GM21786 (cell line): ENCODE data around the gene ZFYVE9.
"Not testable (repeated sequence)": the region's sequence is repeated elsewhere in the genome, so short reads cannot be mapped to it uniquely, and the experiment has no call there.

Source experiments
- ATAC-seq: cut with Tn5 transposase; IDR thresholded peaks from one replicate; pipeline ENCODE4 v1.9.1; 2021; ENCODE audit not compliant: unreplicated experiment

The ZFYVE9 gene

DNA sequence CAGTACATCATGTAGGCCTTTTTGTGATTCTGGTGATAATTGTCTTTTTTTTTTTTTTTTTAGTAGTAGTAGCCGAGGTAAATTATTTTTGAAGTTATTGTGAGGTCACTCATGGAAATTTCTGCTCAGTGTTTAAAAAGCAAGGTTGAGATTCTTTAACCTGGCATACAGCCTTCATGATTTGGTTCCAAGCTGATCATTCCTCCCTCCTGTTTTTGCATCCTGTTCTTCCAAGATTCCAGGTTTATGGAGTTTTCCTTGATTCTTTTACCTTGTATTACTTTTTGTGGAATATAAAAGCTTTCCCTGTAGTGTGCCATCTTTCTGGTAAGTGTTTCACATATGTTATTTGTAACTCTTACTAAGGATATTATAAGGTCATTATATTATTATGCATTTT lies 9.1 kb downstream of the ZFYVE9 start:
- ATAC-seq = no peak

DNA sequence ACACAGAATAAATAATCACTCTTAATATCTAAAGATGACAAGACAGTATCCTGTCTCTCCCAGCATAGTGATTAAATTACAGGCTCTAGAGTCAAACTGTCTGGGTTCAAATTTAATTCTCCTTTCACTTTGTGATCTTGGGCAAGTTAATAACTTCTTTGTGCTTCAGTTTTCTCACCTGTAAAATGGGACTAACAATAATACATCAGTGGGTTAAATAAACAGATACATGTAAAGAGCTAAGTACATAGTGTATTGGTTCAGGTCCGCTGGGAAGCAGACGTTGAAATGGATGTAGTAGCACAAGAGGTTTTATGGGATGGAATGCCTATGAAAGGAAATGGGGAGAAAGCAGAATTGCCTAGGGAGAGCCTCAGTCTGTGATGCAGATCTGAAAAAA lies 10.7 kb downstream of the ZFYVE9 start:
- no peak for ATAC-seq

DNA sequence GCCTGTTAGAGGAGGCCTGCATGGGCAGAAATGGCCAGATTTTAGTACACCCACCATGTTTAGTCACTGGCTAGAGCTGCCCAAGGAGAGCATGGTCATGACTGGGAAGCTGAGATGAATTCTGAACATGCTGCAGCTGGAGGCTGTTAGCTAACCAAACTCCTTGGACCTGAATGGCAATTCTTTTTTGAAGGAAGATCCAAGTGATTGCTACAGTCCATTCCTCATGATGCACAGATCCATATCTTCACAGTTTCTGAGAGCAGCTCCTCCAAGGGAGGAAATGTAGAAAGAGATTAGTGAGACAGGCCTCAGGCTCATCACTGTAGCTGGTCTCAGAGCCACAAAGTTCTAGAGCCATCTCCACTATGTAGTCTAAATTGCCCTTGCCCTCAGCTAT lies 11.1 kb downstream of the ZFYVE9 start:
- ATAC-seq = no peak

DNA sequence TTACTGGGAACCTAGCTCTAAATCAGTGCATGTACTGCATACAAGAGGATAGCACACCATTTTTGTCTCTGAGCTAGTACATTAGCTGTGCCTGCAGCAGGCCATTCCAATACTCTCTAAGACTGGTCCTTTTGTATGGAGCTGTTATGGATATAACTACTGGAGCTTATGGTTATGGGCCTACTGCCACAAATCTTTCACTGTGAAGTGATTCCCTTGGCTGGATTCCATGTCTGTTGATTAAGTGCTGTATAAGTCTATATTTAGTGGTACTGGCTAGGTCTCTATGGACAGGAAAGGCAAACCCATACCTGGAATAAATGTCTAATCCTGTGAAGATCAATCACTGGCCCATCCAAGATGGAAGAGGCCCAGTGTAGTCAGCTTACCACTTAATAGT lies 12.0 kb downstream of the ZFYVE9 start:
- no peak for ATAC-seq

DNA sequence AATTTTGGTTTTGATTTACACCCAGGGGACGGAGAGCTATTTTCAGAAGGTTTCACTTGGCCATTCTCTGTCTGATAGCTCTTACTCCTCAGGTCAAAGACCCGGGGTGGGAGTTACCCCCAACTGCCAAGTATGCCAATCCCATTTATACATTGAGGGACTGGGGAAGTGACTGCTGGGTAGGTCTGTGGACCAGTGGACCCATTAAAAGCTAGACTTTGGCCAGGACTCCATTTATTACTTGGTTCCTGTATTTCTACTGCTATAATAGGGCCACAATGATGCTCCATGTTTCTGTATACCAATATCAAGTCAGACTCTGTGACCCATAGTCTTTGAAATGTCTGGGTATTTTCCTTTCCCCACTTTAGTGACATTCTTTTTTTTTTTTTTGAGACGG lies 14.6 kb downstream of the ZFYVE9 start:
- ATAC-seq = no peak

DNA sequence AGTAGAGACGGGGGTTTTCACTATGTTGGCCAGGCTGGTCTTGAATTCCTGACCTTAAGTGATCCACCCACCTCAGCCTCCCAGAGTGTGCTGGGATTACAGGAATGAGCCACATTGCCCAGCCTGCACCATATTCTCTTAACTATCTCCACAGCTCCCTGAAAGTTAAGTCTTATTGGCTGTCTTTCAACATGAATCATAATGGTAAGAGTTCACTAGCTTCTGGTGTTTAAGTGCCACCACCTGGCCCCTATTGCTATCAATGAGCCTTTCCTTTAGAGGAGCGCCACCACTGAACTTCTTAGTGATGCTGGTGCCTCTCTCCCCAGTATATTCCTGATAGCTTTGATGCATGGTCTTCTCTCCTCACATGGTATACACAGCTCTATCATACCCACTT lies 15.7 kb downstream of the ZFYVE9 start:
- ATAC-seq = no peak

DNA sequence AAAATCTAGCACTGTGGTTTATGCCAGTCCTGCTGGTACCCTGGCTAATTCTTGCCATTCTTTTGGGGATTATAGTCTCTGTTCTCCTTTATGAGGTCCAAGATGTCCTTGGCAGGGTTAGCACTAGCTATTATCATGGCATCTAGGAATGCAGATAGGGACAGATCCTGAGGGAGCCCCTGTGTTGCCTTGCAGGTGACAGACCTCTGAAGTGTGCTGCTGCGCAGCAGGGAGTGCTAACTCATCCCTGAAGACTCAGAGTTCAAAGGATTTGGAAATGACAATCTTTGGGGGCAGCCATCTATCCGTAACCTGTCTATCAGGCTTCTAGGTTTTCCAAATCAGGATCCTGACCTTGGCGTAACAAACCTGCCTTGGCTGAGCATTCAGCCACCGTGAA lies 16.3 kb downstream of the ZFYVE9 start:
- no peak for ATAC-seq

DNA sequence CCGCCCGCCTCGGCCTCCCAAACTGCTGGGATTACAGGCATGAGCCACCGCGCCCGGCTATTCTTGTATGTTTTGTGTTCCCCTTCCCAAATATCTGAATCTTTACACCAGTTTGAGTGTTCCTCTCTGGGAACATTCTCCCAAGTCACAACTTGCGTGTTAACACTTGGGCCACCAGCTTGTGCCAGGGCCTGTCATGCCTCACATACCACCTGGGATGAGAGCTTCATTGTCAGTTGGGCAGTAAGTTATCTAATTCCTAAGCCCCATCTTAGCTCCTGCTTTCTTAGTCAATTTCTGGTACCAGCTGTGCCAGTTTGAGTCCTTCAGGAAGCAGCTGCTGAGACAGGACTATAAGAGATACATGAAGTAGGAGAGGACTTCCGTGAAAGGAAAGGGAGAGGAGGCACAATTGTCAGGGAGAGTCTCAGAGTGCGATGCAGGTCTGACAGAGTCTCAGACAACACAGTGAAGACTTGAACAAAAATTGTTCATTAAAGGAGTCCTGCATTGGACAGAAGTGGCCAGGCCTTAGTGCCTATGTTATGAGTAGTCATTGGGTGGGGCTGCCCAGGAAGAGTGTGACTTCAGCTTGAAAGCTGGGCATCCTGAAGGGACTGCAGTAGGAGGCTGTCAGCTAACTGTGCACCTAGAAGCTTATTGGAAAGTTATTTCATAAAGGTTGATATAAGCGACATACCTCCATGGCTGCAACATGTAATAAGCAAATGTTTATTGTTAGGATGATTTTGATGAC lies 17.3 kb downstream of the ZFYVE9 start:
- no peak for ATAC-seq

DNA sequence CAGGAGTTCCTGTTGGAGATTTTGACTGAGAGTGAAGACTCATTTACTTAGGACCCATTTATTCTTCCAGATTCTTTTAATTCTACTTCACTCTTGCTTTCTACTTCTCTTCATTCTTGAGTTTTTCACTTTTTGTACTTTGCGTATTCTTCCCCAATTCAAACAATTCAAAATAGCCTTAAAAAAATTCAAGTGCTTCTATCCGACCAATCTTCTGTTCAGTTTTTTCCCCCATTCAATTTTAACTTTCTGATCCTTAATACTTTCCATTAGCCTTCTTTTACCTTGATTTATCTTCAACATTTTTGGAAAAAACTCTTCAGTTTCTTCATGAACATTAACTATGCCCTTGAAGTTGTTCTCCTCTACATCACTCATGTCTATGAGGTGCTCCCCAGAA lies 21.1 kb downstream of the ZFYVE9 start:
- no peak for ATAC-seq

DNA sequence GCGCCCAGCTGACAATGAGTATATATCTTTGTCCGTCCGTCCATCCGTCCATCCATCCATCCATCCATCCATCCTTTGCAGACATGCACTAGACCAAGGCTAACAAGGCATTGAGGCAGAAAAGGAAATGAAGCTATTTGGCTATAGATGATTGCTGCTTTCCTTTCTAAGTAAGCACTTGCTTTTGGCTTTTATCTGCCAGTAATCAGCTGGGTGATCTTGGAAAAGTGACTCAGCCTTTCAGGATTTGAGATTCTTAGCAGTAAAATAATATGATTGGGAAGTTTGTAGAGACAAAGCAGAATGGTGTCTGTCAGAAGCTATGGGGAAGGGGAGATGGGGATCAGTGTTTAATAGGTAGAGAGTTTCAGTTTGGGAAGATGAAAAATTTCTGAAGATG lies 22.7 kb downstream of the ZFYVE9 start:
- no peak for ATAC-seq

DNA sequence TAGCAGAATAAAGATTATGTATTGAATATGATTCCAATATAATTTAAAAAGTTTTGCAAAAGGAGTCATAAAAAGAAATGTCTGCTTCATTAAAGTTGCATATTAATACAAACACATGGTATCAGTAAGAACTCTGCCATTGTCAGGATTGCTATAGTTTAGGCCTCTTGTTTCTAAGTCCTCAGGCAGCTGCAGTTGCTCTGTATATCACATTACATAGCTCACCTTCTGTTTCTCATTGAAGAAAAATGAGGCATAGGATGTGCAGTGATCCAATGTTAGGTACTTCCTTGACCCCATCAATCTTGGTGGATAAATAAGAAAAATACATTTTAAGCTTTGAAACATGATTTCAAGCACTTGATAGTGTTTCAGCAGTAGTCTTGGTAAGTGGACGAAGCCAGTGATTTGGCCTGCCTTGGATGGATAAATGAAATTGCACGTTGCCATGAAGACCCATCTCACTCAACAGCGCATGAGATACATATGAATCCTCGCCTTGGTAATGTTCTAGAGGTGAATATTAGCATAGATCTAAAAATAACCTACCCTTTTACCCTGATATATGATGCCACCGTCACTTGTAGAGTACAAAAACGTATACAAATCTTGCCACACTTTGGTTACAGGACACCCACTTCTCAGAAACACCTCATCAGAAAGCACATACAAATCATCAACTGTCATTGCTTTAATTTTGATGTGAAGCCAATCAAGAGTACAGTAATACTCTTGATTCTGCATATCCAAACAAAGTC lies 25.3 kb downstream of the ZFYVE9 start:
- ATAC-seq = no peak

DNA sequence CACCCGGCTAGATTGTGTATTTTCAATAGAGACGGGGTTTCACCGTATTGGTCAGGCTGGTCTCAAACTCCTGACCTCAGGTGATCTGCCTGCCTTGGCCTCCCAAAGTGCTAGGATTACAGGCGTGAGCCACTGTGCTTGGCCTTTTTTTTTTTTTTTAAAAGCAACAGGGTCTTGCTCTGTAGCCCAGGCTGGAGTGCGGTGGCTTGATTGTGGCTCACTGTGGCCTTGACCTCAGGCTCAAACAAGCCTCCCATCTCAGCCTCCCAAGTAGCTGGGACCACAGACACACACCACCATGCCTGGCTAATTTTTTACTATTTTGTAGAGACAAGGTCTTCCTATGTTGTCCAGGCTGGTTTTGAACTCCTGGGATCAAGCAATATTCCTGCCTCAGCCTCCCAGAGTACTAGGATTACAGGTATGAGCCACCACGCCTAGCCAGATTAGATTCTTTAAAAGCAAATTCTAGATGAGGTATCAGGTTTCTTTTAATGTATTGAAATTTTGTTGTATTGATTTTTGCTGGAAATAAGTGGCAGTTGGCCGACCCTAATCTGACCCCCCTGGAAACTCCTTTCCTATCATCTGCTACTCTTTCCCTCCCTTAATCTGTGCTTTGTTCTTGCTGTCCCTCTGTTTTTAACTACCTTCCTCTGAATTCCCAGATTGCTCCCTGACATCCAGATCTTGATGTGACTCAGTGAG lies 26.6 kb downstream of the ZFYVE9 start:
- ATAC-seq = no peak

DNA sequence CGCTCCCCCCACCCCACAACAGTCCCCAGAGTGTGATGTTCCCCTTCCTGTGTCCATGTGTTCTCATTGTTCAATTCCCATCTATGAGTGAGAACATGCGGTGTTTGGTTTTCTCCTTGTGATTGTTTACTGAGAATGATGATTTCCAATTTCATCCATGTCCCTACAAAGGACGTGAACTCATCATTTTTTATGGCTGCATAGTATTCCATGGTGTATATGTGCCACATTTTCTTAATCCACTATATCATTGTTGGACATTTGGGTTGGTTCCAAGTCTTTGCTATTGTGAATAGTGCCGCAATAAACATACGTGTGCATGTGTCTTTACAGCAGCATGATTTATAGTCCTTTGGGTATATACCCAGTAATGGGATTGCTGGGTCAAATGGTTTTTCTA lies 29.3 kb downstream of the ZFYVE9 start:
- ATAC-seq = not testable (repeated sequence)

DNA sequence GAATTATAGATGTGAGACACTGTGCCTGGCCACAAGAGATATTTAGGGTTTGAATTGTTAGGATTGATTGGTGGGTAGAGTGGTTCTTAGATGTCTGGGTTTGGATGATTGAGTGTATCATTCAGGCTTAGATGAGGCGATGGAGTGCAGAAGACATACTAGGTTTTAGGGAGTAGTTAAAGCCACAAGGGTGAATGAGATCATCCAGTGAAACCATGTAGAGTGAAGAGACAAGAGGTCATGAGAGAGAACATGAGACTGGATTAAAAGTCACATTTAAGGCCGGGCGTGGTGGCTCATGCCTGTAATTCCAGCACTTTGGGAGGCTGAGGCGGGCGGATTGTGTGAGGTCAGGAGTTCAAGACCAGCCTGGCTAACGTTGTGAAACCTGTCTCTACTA lies 37.2 kb downstream of the ZFYVE9 start:
- ATAC-seq = no peak

DNA sequence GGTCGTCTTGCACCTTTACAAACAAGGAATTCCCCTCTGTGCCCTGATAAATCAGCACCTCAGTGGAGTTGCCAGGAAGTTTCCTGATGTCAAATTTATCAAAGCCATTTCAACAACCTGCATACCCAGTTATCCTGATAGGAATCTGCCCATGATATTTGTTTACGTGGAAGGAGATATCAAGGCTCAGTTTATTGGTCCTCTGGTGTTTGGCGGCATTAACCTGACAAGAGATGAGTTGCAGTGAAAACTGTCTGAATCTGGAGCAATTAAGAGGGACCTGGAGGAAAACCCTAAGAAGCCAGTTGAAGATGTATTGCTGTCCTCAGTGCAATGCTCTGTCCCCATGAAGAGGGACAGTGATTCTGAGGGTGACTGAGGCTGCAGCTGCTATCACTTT lies 38.3 kb downstream of the ZFYVE9 start:
- ATAC-seq = no peak

DNA sequence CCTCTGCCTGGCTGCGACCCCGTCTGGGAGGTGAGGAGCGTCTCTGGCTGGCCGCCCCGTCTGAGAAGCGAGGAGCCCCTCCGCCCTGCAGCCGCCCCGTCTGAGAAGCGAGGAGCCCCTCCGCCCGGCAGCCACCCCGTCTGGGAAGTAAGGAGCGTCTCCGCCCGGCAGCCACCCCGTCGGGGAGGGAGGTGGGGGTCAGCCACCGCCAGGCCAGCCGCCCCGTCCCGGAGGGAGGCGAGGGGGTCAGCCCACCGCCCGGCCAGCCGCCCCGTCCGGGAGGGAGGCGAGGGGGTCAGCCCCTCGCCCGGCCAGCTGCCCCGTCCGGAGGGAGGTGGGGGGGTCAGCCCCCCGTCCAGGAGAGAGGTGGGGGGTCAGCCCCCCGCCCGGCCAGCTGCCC lies 39.9 kb downstream of the ZFYVE9 start:
- not testable (repeated sequence) for ATAC-seq

DNA sequence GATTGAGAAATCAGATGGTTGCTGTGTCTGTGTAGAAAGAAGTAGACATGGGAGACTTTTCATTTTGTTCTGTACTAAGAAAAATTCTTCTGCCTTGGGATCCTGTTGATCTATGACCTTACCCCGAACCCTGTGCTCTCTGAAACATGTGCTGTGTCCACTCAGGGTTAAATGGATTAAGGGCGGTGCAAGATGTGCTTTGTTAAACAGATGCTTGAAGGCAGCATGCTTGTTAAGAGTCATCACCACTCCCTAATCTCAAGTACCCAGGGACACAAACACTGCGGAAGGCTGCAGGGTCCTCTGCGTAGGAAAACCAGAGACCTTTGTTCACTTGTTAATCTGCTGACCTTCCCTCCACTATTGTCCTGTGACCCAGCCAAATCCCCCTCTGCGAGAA lies 40.4 kb downstream of the ZFYVE9 start:
- not testable (repeated sequence) for ATAC-seq

DNA sequence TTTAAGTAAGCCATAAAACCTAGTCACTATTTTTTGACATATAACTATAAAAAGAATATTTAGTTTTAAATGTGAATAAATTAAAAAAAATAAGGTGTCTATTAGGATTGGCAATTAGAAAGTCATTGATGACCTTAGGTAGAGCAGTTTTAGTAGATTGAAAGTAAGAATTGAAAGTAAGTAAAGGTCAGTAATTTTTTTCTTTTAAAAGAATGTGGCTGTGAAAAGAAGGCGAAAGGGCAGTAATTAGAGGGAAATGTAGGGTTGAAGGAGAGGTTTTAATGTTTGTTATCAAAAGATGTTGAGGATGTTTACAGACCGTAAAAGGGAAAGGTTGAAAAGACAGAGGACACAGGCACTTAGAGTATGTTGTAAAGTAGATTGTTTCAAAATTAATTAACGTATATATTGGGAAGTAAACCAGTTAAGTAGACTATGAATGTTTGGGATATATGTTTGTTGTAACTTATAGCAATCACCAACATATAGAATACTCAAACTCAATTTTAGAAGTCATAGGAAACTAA lies 41.0 kb downstream of the ZFYVE9 start:
- ATAC-seq = no peak

DNA sequence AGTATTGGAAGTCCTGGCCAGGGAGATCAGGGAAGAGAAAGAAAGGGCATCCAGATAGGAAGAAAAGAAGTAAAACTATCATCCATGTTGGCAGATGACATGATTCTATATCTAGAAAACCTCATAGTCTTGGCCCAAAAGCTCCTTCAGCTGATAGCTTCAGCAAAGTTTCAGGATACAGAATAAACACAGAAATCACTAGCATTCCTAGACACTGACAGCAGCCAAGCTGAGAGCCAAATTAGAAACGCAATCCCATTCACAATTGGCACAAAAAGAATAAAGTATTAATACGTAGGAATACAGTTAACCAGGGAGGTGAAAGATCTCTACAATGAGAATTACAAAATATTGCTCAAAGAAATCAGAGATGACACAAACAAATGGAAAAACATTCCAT lies 44.6 kb downstream of the ZFYVE9 start:
- ATAC-seq = no peak

DNA sequence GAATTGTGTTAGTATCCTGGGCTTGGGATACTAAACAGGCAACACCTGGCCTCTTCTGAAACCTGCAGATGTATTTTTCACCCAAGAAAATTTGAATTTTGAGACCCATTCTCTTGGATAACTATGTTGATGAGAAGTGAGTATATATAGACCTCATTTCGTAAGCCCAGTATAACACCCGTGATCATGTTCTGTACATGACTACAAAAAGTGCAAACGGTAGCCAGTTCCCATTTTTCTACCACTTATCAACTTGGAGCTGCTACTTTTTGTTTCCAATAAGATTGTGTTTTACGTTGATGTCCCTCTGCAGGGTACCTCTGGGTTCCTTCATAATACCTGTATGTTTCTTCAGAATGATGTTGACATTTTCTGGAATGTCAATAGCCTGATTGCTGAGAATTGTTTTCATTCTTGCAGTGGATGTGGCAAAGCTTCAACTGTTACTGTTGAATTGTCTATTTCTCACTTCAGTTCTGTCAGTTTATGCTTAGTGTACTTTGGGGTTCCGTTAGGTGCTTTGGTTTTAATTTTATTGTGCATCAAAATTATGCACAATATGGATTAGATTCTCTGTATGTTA lies 48.1 kb downstream of the ZFYVE9 start:
- ATAC-seq = no peak

DNA sequence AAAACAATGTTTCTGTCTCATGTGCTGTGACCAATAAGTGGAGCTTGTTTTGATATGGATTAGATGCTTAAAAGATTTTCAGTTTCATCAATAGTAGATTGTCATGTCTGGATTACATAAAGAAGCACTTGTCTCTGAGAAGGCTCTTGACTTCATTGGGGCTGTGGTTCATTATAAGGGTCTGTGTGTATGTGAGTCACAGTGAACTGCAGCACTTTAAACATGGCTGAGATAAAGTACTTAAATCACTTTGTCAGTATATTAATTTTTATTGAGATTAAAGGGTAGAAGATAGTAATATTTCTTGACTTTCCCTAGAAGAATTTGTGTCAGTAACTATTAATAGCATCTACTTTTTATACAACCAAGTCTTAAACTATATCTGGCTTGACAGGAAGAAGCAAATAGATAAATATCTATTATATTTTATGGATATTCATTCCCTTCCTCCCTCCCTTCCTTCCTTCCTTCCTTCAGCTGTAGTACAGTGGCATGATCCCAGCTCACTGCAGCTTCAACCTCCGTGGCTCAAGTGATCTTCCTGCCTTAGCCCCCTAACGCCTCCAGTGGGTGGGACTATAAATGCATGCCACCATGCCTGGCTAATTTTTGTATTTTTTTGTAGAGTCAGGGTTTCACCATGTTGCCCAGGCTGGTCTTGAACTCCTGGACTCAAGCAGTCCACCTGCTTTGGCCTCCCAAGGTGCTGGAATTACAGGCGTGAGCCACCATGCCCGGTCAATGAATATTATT lies 48.8 kb downstream of the ZFYVE9 start:
- ATAC-seq = no peak
